Testis (tissue), 3 donors: ENCODE measurements around the gene FAM222B. TPM values are rescaled to one million over a fixed set of nuclear protein-coding genes. Genes with fewer than 3 reads are reported as not detected.
A peak's percentile ranks its signal among the peaks of the same experiment; 100 is the strongest.

Experiments
- DNase-seq: peaks from one replicate; pipeline ENCODE4 v3.0.0-alpha.2; 2019
- H3K27ac ChIP-seq, 2 donors: fragments of 200-600 bp; sonication (generic); one replicate each; pipeline ENCODE4 v1.5.1; 2019
- H3K27me3 ChIP-seq: fragments of 200-600 bp; sonication (generic); one replicate; pipeline ENCODE4 v1.5.1; 2019
- H3K36me3 ChIP-seq: fragments of 200-600 bp; sonication (generic); one replicate; pipeline ENCODE4 v1.5.1; 2017; ENCODE audit warnings: low read depth; ENCODE audit errors: missing control alignments
- H3K4me1 ChIP-seq: fragments of 200-600 bp; sonication (generic); one replicate; pipeline ENCODE4 v1.5.1; 2019
- H3K4me3 ChIP-seq, 2 donors: fragments of 200-600 bp; sonication (generic); one replicate each; pipeline ENCODE4 v1.5.1; 2017 to 2019
- H3K9me3 ChIP-seq: fragments of 200-600 bp; sonication (generic); one replicate; pipeline ENCODE4 v1.5.1; 2017
- POLR2A ChIP-seq: fragments of 450-650 bp; IDR thresholded peaks from one replicate; pipeline ENCODE4 v1.6.1; 2017; ENCODE audit warnings: antibody characterized with exemption, mild to moderate bottlenecking, moderate library complexity
- WGBS, 2 donors: methylation state at CpG; one replicate each; pipeline ENCODE4 v1.1.5; 2018; 5-methylcytosine and 5-hydroxymethylcytosine counted together
- intact Hi-C: fragments of 100-400 bp; cut with DNase I; formaldehyde crosslinking; loops from one replicate; pipeline ENCODE4 v1.15.1; 2023; ENCODE audit warnings: low total_unique reads
- polyA plus RNA-seq: library from polyadenylated mRNA; stranded (reverse); fragments of 350-450 nt; fragmentation: Illumina TruSeq; extraction: RNeasy Lipid Tissue Mini Kit (QIAGEN cat#74804); gene quantifications from one replicate; pipeline ENCODE4 v1.2.3, GENCODE V29; 2014; ENCODE audit warnings: low read depth, low replicate concordance; ENCODE audit not compliant: insufficient read depth
- total RNA-seq, 2 donors: library from RNA; depleted of rRNA; stranded (reverse); fragments of >200 nt; gene quantifications; one replicate each; pipeline ENCODE4 v1.2.3, GENCODE V29; 2016
- TF ChIP-seq, protein P1 (sequence below), 3 experiments: fragments of 450-650 bp in 2 of 3; fragments of 200-600 bp in 1 of 3; sonication (generic) in 1 of 3; IDR thresholded peaks; one replicate each; pipeline ENCODE4 v1.5.1; 2016 to 2019; ENCODE audit warnings: antibody characterized with exemption in 3 of 3, mild to moderate bottlenecking in 2 of 3, moderate library complexity in 1 of 3

Gene FAM222B
- total and polyA plus RNA-seq, 3 donors from 2014 or later, result 69.6 to 84.5 (median 74.5) TPM

DNA sequence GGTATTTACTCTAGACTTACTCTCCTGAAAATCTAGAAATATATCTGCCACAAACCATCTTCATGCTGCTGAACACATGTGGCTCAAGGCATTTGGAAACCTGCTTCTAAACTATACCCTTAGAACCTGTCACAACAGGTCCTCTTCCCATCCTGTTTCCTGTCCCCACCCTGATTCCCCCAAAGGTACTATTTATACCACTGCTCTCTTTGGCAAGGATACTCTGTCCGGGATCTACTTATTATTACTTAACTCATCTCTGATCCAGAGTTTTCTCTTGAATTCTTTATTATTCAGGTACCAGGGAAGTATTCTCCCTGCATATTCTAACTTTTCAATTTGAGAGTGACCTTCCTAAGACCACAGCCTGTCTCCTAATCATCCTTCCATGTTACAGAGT lies 65.4 kb downstream of the FAM222B start:
- no peak overlapping the region for H3K27ac ChIP-seq
- H3K36me3 ChIP-seq, result no peaks in the 10 kb centered on the region
- no peaks in the 10 kb centered on the region for H3K27me3 ChIP-seq
- no peak for TF ChIP-seq POLR2A
- TF ChIP-seq, protein P1, sequence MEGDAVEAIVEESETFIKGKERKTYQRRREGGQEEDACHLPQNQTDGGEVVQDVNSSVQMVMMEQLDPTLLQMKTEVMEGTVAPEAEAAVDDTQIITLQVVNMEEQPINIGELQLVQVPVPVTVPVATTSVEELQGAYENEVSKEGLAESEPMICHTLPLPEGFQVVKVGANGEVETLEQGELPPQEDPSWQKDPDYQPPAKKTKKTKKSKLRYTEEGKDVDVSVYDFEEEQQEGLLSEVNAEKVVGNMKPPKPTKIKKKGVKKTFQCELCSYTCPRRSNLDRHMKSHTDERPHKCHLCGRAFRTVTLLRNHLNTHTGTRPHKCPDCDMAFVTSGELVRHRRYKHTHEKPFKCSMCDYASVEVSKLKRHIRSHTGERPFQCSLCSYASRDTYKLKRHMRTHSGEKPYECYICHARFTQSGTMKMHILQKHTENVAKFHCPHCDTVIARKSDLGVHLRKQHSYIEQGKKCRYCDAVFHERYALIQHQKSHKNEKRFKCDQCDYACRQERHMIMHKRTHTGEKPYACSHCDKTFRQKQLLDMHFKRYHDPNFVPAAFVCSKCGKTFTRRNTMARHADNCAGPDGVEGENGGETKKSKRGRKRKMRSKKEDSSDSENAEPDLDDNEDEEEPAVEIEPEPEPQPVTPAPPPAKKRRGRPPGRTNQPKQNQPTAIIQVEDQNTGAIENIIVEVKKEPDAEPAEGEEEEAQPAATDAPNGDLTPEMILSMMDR (IDR thresholded peaks at IDR 0.05), result no peak
- DNase-seq, result no peak
- no peaks in the 10 kb centered on the region for H3K9me3 ChIP-seq
- intact Hi-C loops, result no loop called here
- no peak overlapping the region for H3K4me3 ChIP-seq
- WGBS, 2 donors, result 40 to 50% methylated on average over 1 of the region's 1 CpG
- no peaks in the 10 kb centered on the region for H3K4me1 ChIP-seq

DNA sequence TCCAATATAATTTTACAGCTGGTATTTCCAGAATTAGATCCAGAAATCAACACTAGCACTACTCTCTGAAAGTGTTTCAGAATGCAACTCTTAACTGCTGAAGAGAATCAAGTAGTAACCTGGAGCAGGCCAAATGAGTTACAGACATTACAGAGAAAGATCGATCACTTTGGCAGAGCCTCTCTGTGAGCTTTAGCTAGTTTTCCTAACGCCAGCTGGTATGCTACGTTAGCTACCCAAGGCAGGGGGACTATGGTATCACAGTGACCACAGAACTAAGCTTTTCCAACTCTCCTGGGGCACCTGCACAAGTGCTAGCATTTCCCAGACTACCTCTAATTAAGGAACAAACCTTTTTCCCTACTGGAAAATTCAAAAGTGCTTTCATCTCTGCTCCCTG lies 68.4 kb downstream of the FAM222B start:
- no peaks in the 10 kb centered on the region for H3K9me3 ChIP-seq
- TF ChIP-seq POLR2A, result no peak
- TF ChIP-seq, protein P1 (IDR thresholded peaks at IDR 0.05), result no peak
- no peaks in the 10 kb centered on the region for H3K36me3 ChIP-seq
- H3K27ac ChIP-seq, result no peak overlapping the region
- no peak overlapping the region for H3K4me3 ChIP-seq
- no peaks in the 10 kb centered on the region for H3K27me3 ChIP-seq
- no peak for DNase-seq
- no peaks in the 10 kb centered on the region for H3K4me1 ChIP-seq
- intact Hi-C loops, result no loop called here
- WGBS, 2 donors, result 78 to 82% methylated on average over 3 of the region's 3 CpGs

DNA sequence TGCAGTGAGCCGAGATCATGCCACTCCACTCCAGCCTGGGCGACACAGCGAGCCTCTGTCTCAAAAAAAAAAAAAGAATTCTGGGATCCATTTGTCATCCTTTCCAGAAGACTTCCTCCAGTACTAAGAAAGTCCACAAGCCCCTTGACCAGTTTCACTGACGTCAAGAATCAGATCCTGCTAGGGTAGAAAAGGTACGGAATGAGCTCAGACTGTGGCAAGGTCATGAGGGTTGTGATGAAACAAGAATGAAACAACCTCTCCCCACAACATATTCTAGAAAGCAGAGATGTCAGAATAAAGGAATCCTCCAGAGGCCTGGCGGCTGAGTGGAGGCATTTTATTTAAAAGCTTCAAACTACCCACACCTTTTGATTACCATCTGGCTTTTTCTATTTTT lies 68.9 kb downstream of the FAM222B start:
- H3K27me3 ChIP-seq, result no peaks in the 10 kb centered on the region
- 77 to 88% methylated on average over 6 of the region's 6 CpGs for WGBS, 2 donors
- H3K4me3 ChIP-seq, result no peak overlapping the region
- intact Hi-C loops, result no loop called here
- no peaks in the 10 kb centered on the region for H3K9me3 ChIP-seq
- no peak for DNase-seq
- TF ChIP-seq, protein P1 (IDR thresholded peaks at IDR 0.05), result no peak
- no peak for TF ChIP-seq POLR2A
- H3K27ac ChIP-seq, result no peak overlapping the region
- no peaks in the 10 kb centered on the region for H3K36me3 ChIP-seq
- H3K4me1 ChIP-seq, result no peaks in the 10 kb centered on the region

DNA sequence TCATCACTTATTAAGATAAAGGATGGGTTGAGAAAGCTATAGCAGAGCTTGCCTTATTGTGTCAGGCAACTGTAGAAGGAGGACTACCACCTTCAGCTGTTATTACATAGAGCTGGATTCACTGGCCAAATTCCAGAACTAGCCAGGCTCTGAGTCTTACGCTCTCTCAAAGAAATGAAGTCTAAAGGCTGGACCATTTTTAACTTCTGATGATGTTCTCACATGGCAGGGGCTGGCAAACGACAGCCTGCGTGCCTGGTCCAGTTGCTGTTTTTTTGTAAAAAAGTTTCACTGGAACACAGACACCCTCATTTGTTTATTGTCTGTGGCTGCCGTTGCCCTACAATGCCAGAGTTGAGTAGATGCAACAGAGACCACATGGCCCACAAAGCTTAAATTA lies 77.6 kb downstream of the FAM222B start:
- Histone ChIP-seq H3K27ac (no peak overlapping the region), H3K9me3 (no peaks in the 10 kb centered on the region), H3K4me3 (no peak overlapping the region), H3K4me1 (peaks cover 7% of the 10 kb centered on the region), H3K27me3 (no peaks in the 10 kb centered on the region), H3K36me3 (no peaks in the 10 kb centered on the region)
- intact Hi-C loops, result no loop called here
- DNase-seq, result no peak
- 84 to 86% methylated on average over 4 of the region's 4 CpGs for WGBS, 2 donors
- TF ChIP-seq POLR2A, result no peak
- TF ChIP-seq, protein P1 (IDR thresholded peaks at IDR 0.05), result no peak

DNA sequence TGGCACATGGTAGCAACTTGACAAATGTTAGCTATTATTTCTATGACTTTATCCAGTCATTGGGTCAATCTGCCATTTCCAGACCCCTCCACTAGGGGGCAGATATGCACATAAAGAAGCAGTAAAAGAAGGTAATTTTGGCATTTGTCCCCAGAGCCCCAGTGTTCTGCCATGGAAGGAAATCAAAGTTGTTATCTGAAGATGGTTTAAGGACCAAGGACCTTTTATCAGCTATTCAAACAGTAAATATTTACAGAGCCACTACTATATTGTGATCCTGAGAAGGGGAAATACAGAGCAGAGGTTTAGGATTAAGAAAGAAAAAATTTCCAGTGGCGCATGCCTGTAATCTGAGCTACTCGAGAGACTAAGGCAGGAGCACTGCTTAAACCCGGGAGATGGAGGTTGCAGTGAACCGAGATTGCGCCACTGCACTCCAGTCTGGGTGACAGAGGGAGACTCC lies 78.8 kb downstream of the FAM222B start:
- H3K9me3 ChIP-seq, result no peaks in the 10 kb centered on the region
- peak; percentile 93 for DNase-seq
- no peak overlapping the region for H3K27ac ChIP-seq
- peaks cover 7% of the 10 kb centered on the region for H3K4me1 ChIP-seq
- intact Hi-C loops, result no loop called here
- 58 to 82% methylated on average over 5 of the region's 5 CpGs for WGBS, 2 donors
- no peaks in the 10 kb centered on the region for H3K36me3 ChIP-seq
- H3K4me3 ChIP-seq, result no peak overlapping the region
- H3K27me3 ChIP-seq, result no peaks in the 10 kb centered on the region
- TF ChIP-seq, protein P1 (IDR thresholded peaks at IDR 0.05), result peak; percentile 88 to 98 (median 94)
- TF ChIP-seq POLR2A, result no peak
